ENCODE data around the gene DCP2.
A peak's percentile ranks its signal among the peaks of the same experiment; 100 is the strongest.
"Not testable (repeated sequence)": the region's sequence is repeated elsewhere in the genome, so short reads cannot be mapped to it uniquely, and the experiment has no call there.

Gene DCP2

GRCh38 chr5:112976432-112977309, at the start of gene DCP2:
Gene DCP2 (plus strand): TSS chr5:112976798. CDS start chr5:112976934, 136 bp downstream.
- peak; percentile 99 for DNase-seq

- peak; percentile 67 for DNase-seq
These were observed 47.1 kb upstream of the DCP2 start for GRCh38 chr5:112929336-112930081.

GRCh38 chr5:112930082-112930344, 46.6 kb upstream of the DCP2 start:
- DNase-seq: peak; percentile 64

- DNase-seq: no peak
These were observed 45.1 kb upstream of the DCP2 start for GRCh38 chr5:112931473-112931872.

- DNase-seq: no peak
These were observed 43.5 kb upstream of the DCP2 start for GRCh38 chr5:112933105-112933504.

- DNase-seq: no peak
These were observed 42.8 kb upstream of the DCP2 start for GRCh38 chr5:112933651-112934365.

- no peak for DNase-seq
These were observed 42.3 kb upstream of the DCP2 start for GRCh38 chr5:112934366-112934663.

GRCh38 chr5:112935675-112936074, 40.9 kb upstream of the DCP2 start:
- DNase-seq: no peak

GRCh38 chr5:112938286-112938685, 38.3 kb upstream of the DCP2 start:
- no peak for DNase-seq

GRCh38 chr5:112940670-112941069, 35.9 kb upstream of the DCP2 start:
- no peak for DNase-seq

GRCh38 chr5:112948458-112948857, 28.1 kb upstream of the DCP2 start:
- no peak for DNase-seq

GRCh38 chr5:112951124-112951702, 25.4 kb upstream of the DCP2 start:
- DNase-seq: peak; percentile 87

- DNase-seq: no peak
These were observed 20.0 kb upstream of the DCP2 start for GRCh38 chr5:112956606-112957005.

- DNase-seq: no peak
These were observed 19.4 kb upstream of the DCP2 start for GRCh38 chr5:112957036-112957808.

- peak; percentile 39 for DNase-seq
These were observed 18.2 kb upstream of the DCP2 start for GRCh38 chr5:112958093-112959088.

GRCh38 chr5:112959872-112960271, 16.7 kb upstream of the DCP2 start:
- DNase-seq: not testable (repeated sequence)

GRCh38 chr5:112960315-112960714, 16.3 kb upstream of the DCP2 start:
- no peak for DNase-seq

- DNase-seq: no peak
These were observed 15.6 kb upstream of the DCP2 start for GRCh38 chr5:112960863-112961504.

GRCh38 chr5:112963374-112963733, 13.2 kb upstream of the DCP2 start:
- DNase-seq: not testable (repeated sequence)

- DNase-seq: peak; percentile 71
These were observed 10.8 kb upstream of the DCP2 start for GRCh38 chr5:112965733-112966306.
